Neural crest cell (in vitro differentiated cells): ENCODE data around the gene CCNO. TPM values are rescaled to one million over a fixed set of nuclear protein-coding genes. Genes with fewer than 3 reads are reported as not detected.

ENCODE experiments used
- DNase-seq: peaks from one replicate; pipeline ENCODE4 v3.0.0; 2021; ENCODE audit warnings: low read depth, mixed read lengths, low spot score
- H3K27ac Mint-ChIP-seq: one replicate; pipeline ENCODE4 v1.8.0; 2021; ENCODE audit warnings: mild to moderate bottlenecking, mixed read lengths; ENCODE audit not compliant: unreplicated experiment
- H3K27me3 Mint-ChIP-seq: 2 replicates; pipeline ENCODE4 v1.8.0; 2021; ENCODE audit warnings: low read depth, mild to moderate bottlenecking, mixed read lengths
- H3K36me3 Mint-ChIP-seq: 2 replicates; pipeline ENCODE4 v1.8.0; 2021; ENCODE audit warnings: low read depth, mild to moderate bottlenecking, mixed read lengths
- H3K4me1 Mint-ChIP-seq: 2 replicates; pipeline ENCODE4 v1.8.0; 2021; ENCODE audit warnings: mixed read lengths
- H3K4me3 Mint-ChIP-seq: one replicate; pipeline ENCODE4 v1.8.0; 2021; ENCODE audit warnings: mild to moderate bottlenecking, mixed read lengths
- H3K9me3 Mint-ChIP-seq: 2 replicates; pipeline ENCODE4 v1.8.0; 2021; ENCODE audit warnings: mixed read lengths
- total RNA-seq: library from RNA; stranded (reverse); gene quantifications from 2 replicates; pipeline ENCODE4 v1.2.1, GENCODE V29; 2021
- TF ChIP-seq, protein P1 (sequence below): fragments of 200-600 bp; sonication (generic); conservative IDR thresholded peaks from 2 replicates; pipeline ENCODE4 v1.5.0; 2021; ENCODE audit warnings: antibody characterized with exemption, mild to moderate bottlenecking

The CCNO gene
- total RNA-seq, 1 donor from 2014 or later = 0.28 TPM

DNA sequence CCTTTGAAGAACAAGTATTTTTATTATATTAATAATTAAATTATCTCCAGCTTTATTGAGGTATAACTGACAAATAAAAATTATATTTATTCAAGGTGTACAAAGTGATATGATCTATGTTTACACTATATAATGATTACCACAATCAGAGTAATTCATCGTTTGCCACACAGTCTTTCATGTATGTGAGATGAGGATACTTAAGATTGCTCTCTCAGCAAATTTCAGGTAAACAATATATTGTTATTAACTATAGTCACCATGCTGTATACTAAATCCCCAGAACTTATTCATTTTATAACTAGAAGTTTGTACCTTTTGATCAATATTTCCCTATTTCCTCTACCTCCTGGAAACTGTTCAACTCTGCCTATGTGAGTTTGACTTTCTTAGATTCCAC is 16.7 kb upstream of the CCNO start:
- Mint-ChIP-seq H3K27me3 (peaks cover 9% of the 10 kb centered on the region), H3K4me1 (no peaks in the 10 kb centered on the region), H3K4me3 (no peak overlapping the region), H3K9me3 (peaks cover 11% of the 10 kb centered on the region), H3K27ac (no peak overlapping the region), H3K36me3 (peaks cover 10% of the 10 kb centered on the region)
- DNase-seq = no peak
- TF ChIP-seq, protein P1, sequence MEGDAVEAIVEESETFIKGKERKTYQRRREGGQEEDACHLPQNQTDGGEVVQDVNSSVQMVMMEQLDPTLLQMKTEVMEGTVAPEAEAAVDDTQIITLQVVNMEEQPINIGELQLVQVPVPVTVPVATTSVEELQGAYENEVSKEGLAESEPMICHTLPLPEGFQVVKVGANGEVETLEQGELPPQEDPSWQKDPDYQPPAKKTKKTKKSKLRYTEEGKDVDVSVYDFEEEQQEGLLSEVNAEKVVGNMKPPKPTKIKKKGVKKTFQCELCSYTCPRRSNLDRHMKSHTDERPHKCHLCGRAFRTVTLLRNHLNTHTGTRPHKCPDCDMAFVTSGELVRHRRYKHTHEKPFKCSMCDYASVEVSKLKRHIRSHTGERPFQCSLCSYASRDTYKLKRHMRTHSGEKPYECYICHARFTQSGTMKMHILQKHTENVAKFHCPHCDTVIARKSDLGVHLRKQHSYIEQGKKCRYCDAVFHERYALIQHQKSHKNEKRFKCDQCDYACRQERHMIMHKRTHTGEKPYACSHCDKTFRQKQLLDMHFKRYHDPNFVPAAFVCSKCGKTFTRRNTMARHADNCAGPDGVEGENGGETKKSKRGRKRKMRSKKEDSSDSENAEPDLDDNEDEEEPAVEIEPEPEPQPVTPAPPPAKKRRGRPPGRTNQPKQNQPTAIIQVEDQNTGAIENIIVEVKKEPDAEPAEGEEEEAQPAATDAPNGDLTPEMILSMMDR = no peak

DNA sequence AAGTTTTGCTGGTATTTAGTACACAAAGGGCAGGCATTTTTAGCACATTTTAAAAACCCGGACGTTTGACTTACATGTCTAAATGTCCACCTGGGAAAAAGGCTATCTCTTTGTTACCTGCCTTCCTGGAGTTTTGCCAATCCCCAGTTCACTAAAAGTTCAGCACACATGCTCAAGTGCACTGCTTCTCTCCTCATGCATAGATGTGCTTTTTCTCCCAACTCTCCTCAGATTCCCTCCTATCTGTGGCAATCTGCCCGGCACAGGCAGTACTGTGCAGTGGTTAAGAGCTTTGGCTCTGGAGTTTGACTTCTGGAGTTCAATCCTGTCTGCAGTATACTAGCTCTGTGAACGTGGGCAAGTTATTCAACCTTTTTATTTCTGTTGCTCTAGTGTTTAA is 8.3 kb upstream of the CCNO start:
- no peaks in the 10 kb centered on the region for H3K36me3 Mint-ChIP-seq
- no peaks in the 10 kb centered on the region for H3K4me1 Mint-ChIP-seq
- TF ChIP-seq, protein P1 = no peak
- H3K27ac Mint-ChIP-seq = no peak overlapping the region
- H3K9me3 Mint-ChIP-seq = peaks cover 4% of the 10 kb centered on the region
- H3K27me3 Mint-ChIP-seq = peaks cover 45% of the 10 kb centered on the region
- no peak for DNase-seq
- no peak overlapping the region for H3K4me3 Mint-ChIP-seq

DNA sequence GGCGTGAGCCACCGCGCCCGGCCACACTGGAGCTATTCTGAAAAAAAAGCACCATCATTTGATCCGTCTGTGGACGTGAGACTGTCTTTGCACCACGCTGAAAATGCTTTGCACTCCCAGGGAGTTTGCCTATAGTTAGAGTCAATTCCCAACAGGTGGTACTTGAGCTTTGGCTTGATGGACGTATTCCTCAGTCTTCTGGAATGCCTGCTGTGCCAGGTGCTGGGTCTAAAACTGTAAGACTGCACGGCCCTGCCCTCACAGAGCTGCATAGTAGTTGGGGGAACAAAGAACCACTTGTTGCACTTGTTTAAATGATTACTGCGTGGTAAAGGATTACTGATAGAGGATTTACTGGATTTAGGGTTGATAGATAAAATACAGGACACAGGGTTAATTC is 3.4 kb upstream of the CCNO start:
- Mint-ChIP-seq H3K4me3 (peak overlapping the region; percentile 60), H3K36me3 (no peaks in the 10 kb centered on the region), H3K9me3 (no peaks in the 10 kb centered on the region), H3K27ac (no peak overlapping the region), H3K4me1 (peaks cover 18% of the 10 kb centered on the region), H3K27me3 (peaks cover 79% of the 10 kb centered on the region)
- DNase-seq = no peak
- TF ChIP-seq, protein P1 = no peak

DNA sequence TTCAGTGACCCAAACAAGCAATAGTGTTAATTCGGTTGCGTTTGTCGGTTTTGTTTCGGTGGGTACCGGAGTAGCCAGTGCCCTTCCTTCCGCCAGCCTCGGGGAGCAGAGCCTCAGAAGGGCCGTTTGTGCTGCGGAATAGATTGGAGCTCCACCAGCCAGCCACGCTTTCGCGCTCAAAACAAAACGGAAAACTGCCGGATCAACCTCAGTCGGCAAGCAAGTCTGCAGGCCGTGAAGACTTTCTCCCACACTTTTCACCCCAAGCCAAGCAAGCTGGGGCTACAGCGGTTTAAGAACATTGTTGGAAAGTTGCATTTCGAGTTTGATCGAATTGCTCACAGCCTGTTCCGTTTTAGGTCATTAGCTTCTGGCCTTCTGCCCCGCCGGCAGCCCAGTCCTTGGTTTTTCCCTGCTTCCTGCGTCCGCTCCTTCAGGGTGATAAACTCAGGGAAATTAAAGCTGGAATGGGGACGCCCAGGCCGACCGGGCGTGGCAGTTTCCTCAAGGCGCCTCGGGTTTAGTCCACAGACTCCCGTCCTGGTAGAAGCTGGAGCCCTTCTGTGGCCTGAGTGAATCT is 803 bp upstream of the CCNO start:
- Mint-ChIP-seq H3K4me3 (peak overlapping the region; percentile 96), H3K9me3 (no peaks in the 10 kb centered on the region), H3K36me3 (no peaks in the 10 kb centered on the region), H3K27ac (no peak overlapping the region), H3K4me1 (peaks cover 22% of the 10 kb centered on the region), H3K27me3 (peaks cover 90% of the 10 kb centered on the region)
- peak; percentile 24 for DNase-seq
- TF ChIP-seq, protein P1 = no peak

DNA sequence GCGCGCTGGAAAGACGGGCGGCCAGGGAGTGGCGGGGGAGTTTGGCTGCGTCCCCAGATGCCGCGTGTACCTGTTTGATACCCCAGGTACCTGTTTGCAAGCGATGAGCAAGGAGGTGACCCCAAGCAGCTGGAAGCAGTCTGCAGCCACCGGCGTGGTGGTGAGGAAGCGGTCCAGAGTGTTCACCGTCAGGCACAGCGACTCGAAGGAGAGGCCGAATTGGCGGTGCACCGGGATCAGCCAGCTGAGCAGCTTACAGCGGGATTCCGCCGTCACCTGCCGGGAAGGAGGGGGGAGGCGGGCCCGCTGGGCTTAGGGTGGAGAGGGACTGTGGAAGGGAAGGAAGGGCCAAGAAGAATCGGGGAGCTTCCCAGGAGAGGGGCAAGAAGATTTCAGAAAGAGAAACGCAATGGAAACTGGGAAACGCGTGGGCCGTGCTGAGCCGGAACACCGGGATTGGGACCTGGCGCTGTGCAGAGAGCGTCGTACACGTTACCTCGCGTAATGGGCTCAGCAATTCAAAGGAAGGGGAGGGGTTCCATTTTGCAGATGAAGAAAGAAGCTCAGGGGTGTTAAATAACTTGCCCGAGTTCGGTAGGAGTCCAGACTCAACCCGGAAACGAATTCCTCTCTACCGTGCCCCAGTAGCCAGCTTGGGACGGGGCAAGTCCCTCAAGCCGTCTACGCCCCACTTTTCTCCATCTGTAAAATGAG is 980 bp downstream of the CCNO start:
- H3K27ac Mint-ChIP-seq = peak overlapping the region; percentile 81
- DNase-seq = peak; percentile 16
- peaks cover 92% of the 10 kb centered on the region for H3K27me3 Mint-ChIP-seq
- H3K36me3 Mint-ChIP-seq = no peaks in the 10 kb centered on the region
- peak overlapping the region; percentile 92 for H3K4me3 Mint-ChIP-seq
- peaks cover 28% of the 10 kb centered on the region for H3K4me1 Mint-ChIP-seq
- TF ChIP-seq, protein P1 = no peak
- H3K9me3 Mint-ChIP-seq = no peaks in the 10 kb centered on the region
